Omental fat pad (tissue), 4 donors: ENCODE results near the gene MAPK1IP1L. TPM values are rescaled to one million over a fixed set of nuclear protein-coding genes. Genes with fewer than 3 reads are reported as not detected.
"Not testable (repeated sequence)": the region's sequence is repeated elsewhere in the genome, so short reads cannot be mapped to it uniquely, and the experiment has no call there.

ENCODE experiments used
- ATAC-seq: fragments of 150-250 bp; one replicate; pipeline ENCODE4 v1.9.1; 2016; ENCODE audit warnings: mild to moderate bottlenecking, moderate library complexity; ENCODE audit not compliant: low FRiP score
- DNase-seq: peaks from one replicate; pipeline ENCODE4 v3.0.0-alpha.2; 2019; ENCODE audit warnings: low spot score
- CTCF ChIP-seq, 3 donors: fragments of 450-650 bp; IDR thresholded peaks; one replicate each; pipeline ENCODE4 v1.5.1; 2016 to 2017; ENCODE audit warnings: antibody characterized with exemption in 3 of 3, mild to moderate bottlenecking in 3 of 3, moderate library complexity in 2 of 3
- total RNA-seq, 4 donors: library from RNA; depleted of rRNA; stranded (reverse); fragments of >200 nt; gene quantifications; one replicate each; pipeline ENCODE4 v1.1.0, GENCODE V29; 2016

The MAPK1IP1L gene
- total RNA-seq, 4 donors from 2014 or later: 32.5 to 81.3 (median 68.8) TPM

DNA sequence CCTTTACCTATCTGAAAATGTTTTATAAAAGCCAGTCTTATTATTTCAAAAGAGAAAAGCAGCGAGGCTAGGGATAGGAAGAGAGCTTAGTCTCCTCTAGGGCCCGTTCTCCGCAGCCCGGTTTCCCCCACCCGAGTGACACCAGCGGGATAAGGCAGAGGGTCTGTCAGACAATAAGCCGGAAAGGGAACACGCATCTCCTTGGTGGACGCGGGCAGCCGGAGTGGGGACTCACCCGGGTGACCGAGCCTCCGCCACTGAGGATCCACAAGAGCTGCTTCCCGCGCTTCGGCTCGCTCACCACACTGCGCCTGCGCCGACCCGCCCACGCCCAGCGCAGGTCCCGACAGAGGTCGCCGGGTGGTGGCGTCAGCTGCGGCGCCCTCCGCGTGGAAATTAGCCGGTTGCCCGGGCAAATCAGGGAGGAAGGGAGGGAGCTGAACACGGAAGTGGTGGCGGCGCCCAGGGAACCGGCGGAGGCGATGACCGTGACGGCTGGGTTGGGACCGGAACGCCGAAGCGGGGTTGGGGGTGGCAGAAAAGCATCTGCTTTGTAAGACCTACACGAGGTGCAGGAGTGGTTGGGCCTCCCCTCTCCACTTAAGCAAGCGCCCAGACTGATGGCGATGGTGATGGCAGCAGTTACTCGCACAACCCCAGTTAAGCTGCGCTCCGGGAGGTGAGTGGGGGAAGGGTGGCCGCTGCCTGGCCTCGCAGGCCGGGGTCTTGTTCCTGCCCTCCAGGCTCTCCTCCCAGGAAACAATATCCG, 24.5 kb upstream of the MAPK1IP1L start, which contains the start of the genes SOCS4 and WDHD1:
TSS of gene SOCS4 (plus strand) at position 444 of the 769 bp plus-strand sequence. CDS start 15,806 bp downstream, outside the sequence.
TSS of gene WDHD1 (minus strand) at position 307 of the 769 bp plus-strand sequence. CDS start 312 bp downstream, outside the sequence.
- DNase-seq (peak; percentile 84), ATAC-seq (peak; percentile 98)
- TF ChIP-seq CTCF (IDR thresholded peaks at IDR 0.05): no peak

DNA sequence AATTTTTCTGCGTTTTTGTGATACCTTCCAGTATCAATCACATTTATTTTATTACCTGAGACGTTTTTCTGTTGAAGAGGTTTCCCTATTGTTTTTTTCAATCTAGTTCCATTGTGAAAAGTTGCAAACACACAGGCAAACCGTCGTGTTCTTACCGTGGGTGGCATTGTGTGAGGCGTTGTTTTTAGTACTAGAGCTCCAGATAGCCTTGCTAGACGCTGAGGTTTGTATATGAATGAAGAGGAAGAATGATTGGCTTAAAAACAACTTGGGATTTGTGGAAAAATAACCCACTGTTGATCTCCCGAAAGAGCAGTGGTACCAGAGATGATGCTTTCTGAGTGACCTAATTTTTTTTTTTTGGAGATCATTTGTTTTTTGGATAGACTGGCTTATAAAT, 23.4 kb upstream of the MAPK1IP1L start:
- ATAC-seq (no peak), DNase-seq (no peak)
- TF ChIP-seq CTCF (IDR thresholded peaks at IDR 0.05): no peak

DNA sequence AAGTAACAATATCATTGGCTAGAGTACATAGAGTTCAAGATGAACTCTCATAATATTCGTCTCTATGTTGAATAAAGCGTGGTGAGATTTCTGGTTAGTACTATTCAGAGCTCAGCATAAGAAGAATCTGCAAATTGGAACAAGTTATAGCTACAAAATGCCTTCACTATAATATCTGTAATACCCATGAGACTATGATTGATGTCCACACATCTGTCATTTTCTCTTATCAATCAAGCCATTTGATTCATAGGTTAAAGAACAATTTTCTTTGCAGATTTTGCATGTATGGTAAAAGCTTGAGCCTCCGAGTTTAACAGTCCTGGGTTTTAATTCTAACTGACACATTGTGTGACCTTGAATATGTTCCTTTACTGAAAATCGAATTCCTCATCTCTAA, 23.0 kb upstream of the MAPK1IP1L start:
- ATAC-seq (no peak), DNase-seq (no peak)
- TF ChIP-seq CTCF (IDR thresholded peaks at IDR 0.05): no peak

DNA sequence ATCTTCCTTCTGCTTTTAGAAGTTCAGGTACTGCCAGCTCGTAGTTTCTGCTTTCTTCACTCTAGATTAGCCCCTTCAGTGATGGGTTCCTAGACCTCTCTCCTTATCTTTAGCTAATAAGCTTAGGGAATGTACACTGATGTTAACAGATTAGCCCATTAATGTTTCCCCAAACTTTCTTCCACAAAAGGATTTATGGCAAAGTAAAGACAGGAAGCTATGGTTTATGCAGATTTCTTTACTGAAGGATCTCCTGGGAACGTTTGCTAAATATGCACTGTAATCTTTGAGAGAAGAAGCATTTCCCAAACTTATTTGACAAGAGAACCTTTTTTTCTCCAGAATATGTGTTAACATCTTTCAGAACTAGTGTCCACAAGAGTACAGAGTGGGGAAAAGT, 20.3 kb upstream of the MAPK1IP1L start:
- TF ChIP-seq CTCF (IDR thresholded peaks at IDR 0.05): no peak
- ATAC-seq: no peak
- no peak for DNase-seq

GRCh38 chr14:55037995-55038394, 13.5 kb upstream of the MAPK1IP1L start:
- not testable (repeated sequence) for ATAC-seq, DNase-seq

- DNase-seq (no peak), ATAC-seq (no peak)
- TF ChIP-seq CTCF (IDR thresholded peaks at IDR 0.05): no peak
Observed at GRCh38 chr14:55038708-55039107, 12.7 kb upstream of the MAPK1IP1L start.

DNA sequence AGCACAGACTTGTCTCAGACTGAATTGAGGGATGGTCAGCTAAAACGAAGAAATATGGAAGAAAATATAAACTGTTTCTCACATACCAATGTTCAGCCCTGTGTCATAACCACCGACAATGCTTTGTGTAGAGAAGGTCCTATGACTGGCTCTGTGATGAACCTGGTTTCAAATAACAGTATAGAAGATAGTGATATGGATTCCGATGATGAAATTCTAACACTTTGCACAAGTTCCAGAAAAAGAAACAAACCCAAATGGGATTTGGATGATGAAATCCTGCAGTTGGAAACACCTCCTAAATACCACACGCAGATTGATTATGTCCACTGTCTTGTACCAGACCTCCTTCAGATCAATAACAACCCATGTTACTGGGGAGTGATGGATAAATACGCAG, 7.9 kb upstream of the MAPK1IP1L start:
- DNase-seq (no peak), ATAC-seq (no peak)
- no peak for TF ChIP-seq CTCF (IDR thresholded peaks at IDR 0.05)
